Measurements from ENCODE around the gene PEG3. TPM values are rescaled to one million over a fixed set of nuclear protein-coding genes. Genes with fewer than 3 reads are reported as not detected.

Gene PEG3
- total and polyA plus RNA-seq, 9 of the 15 experiments (the other 6 are each of a cell fraction or from before 2014, with no cell fraction given) = 0.04 to 0.40 TPM; not detected in 7

GRCh38 chr19:56839652-56840450, 675 bp downstream of the PEG3 start:
- no peaks in the 10 kb centered on the region for H3K36me3 ChIP-seq (ENCODE audit: control insufficient read depth, insufficient read depth, low read length)
- DNase-seq (ENCODE audit: extremely low read depth in 1 of 4, low spot score in 3 of 4) (no peak), FAIRE-seq (no peak), ATAC-seq (no peak)
- H3K9ac ChIP-seq (ENCODE audit: insufficient read depth in 1 of 2, low read depth in 2 of 2, low read length in 2 of 2) = no peak overlapping the region
- no peaks in the 10 kb centered on the region for H3K9me1 ChIP-seq (ENCODE audit: control insufficient read depth, insufficient read depth, low read length)
- no peak for TF ChIP-seq ZNF584 (CRISPR knock-in tag; IDR thresholded peaks at IDR 0.05; ENCODE audit: low read depth)
- no peak for TF ChIP-seq ZNF274 (IDR thresholded peaks at IDR 0.05; ENCODE audit: borderline replicate concordance, low read depth, low read length)
- TF ChIP-seq GABPB2 (CRISPR knock-in tag; conservative IDR thresholded peaks at IDR 0.05) = no peak
- no peak for TF ChIP-seq SNIP1 (IDR thresholded peaks at IDR 0.05; ENCODE audit: low read depth)
- no peak overlapping the region for H3K27ac ChIP-seq (ENCODE audit: extremely low read depth, low read depth, low read length)
- no peaks in the 10 kb centered on the region for H4K20me1 ChIP-seq (replicated peaks; ENCODE audit: control insufficient read depth, insufficient read depth, low read length)
- in situ Hi-C loops (cut with MboI) (no loop called here), intact Hi-C loops (cut with micrococcal nuclease) (no loop called here)
- no peak overlapping the region for H3K4me3 ChIP-seq
- no TSS peak for BruUV-seq (replicated peaks)
- H3K4me2 ChIP-seq (ENCODE audit: insufficient read depth, low read length) = no peak overlapping the region
- ChIA-PET CTCF (ENCODE audit: low intra/inter-chr PET ratio) (no interaction called here), POLR2A (no interaction called here)
- no peaks in the 10 kb centered on the region for H3K4me1 ChIP-seq (replicated peaks in 1 of 2; ENCODE audit: control insufficient read depth in 2 of 2, insufficient read depth in 2 of 2, low read length in 2 of 2)
- H3K9me3 ChIP-seq (replicated peaks; ENCODE audit: control insufficient read depth, insufficient read depth, low read depth, low read length) = peaks cover 2% of the 10 kb centered on the region; the same call in 1 of the 2 replicates
- no peak overlapping the region for H2AFZ ChIP-seq (ENCODE audit: low read depth, low read length)
- 32% methylated on average over 30 of the region's 48 CpGs for WGBS (ENCODE audit: insufficient coverage, low coverage, missing lambda C conversion rate)
- H3K27me3 ChIP-seq (ENCODE audit: control insufficient read depth in 2 of 2, insufficient read depth in 2 of 2, low read length in 2 of 2) = no peaks in the 10 kb centered on the region
- H3K79me2 ChIP-seq (ENCODE audit: control insufficient read depth, insufficient read depth, low read length) = no peaks in the 10 kb centered on the region
